Measurements from ENCODE around the gene SMIM26. TPM values are rescaled to one million over a fixed set of nuclear protein-coding genes. Genes with fewer than 3 reads are reported as not detected.
A peak's percentile ranks its signal among the peaks of the same experiment; 100 is the strongest.

Gene SMIM26
- total and polyA plus RNA-seq, 9 of the 15 experiments (the other 6 are each of a cell fraction or from before 2014, with no cell fraction given) = 46.9 to 186 (median 86.5) TPM

GRCh38 chr20:18548465-18548864, 18.8 kb upstream of the SMIM26 start:
- in situ Hi-C loops (cut with MboI) (no loop called here), intact Hi-C loops (cut with micrococcal nuclease) (no loop called here)
- Histone ChIP-seq H3K79me2 (ENCODE audit: control insufficient read depth, insufficient read depth, low read length) (no peaks in the 10 kb centered on the region), H3K36me3 (ENCODE audit: control insufficient read depth, insufficient read depth, low read length) (peaks cover 67% of the 10 kb centered on the region; the same call in 2 of the 3 replicates), H4K20me1 (replicated peaks; ENCODE audit: control insufficient read depth, insufficient read depth, low read length) (no peaks in the 10 kb centered on the region), H2AFZ (ENCODE audit: low read depth, low read length) (no peak overlapping the region), H3K27ac (ENCODE audit: extremely low read depth, low read depth, low read length) (no peak overlapping the region), H3K9me1 (ENCODE audit: control insufficient read depth, insufficient read depth, low read length) (no peaks in the 10 kb centered on the region), H3K9ac (ENCODE audit: insufficient read depth in 1 of 2, low read depth in 2 of 2, low read length in 2 of 2) (no peak overlapping the region), H3K4me2 (ENCODE audit: insufficient read depth, low read length) (no peak overlapping the region), H3K9me3 (replicated peaks; ENCODE audit: control insufficient read depth, insufficient read depth, low read depth, low read length) (no peaks in the 10 kb centered on the region), H3K4me1 (replicated peaks in 1 of 2; ENCODE audit: control insufficient read depth in 2 of 2, insufficient read depth in 2 of 2, low read length in 2 of 2) (no peaks in the 10 kb centered on the region), H3K27me3 (ENCODE audit: control insufficient read depth in 2 of 2, insufficient read depth in 2 of 2, low read length in 2 of 2) (no peaks in the 10 kb centered on the region), H3K4me3 (no peak overlapping the region)
- WGBS (ENCODE audit: insufficient coverage, low coverage, missing lambda C conversion rate) = 97% methylated on average over 2 of the region's 3 CpGs
- no peak for DNase-seq (ENCODE audit: extremely low read depth in 1 of 4, low spot score in 3 of 4)
- TF ChIP-seq ZNF316 (IDR thresholded peaks at IDR 0.05) (peak; percentile 21; the same call in 1 of the 2 replicates), C11orf30 (IDR thresholded peaks at IDR 0.05; ENCODE audit: low read depth) (peak; percentile 14; the same call in 1 of the 2 replicates), NR2F6 (CRISPR knock-in tag; IDR thresholded peaks at IDR 0.05) (no peak), STAT5B (CRISPR knock-in tag; IDR thresholded peaks at IDR 0.05) (no peak)
- TF ChIP-seq, protein P1, sequence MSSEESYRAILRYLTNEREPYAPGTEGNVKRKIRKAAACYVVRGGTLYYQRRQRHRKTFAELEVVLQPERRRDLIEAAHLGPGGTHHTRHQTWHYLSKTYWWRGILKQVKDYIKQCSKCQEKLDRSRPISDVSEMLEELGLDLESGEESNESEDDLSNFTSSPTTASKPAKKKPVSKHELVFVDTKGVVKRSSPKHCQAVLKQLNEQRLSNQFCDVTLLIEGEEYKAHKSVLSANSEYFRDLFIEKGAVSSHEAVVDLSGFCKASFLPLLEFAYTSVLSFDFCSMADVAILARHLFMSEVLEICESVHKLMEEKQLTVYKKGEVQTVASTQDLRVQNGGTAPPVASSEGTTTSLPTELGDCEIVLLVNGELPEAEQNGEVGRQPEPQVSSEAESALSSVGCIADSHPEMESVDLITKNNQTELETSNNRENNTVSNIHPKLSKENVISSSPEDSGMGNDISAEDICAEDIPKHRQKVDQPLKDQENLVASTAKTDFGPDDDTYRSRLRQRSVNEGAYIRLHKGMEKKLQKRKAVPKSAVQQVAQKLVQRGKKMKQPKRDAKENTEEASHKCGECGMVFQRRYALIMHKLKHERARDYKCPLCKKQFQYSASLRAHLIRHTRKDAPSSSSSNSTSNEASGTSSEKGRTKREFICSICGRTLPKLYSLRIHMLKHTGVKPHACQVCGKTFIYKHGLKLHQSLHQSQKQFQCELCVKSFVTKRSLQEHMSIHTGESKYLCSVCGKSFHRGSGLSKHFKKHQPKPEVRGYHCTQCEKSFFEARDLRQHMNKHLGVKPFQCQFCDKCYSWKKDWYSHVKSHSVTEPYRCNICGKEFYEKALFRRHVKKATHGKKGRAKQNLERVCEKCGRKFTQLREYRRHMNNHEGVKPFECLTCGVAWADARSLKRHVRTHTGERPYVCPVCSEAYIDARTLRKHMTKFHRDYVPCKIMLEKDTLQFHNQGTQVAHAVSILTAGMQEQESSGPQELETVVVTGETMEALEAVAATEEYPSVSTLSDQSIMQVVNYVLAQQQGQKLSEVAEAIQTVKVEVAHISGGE (CRISPR knock-in tag; IDR thresholded peaks at IDR 0.05) = no peak
- BruUV-seq (replicated peaks) = no TSS peak
- FAIRE-seq = no peak
- ATAC-seq = no peak
- CTCF ChIA-PET (ENCODE audit: low intra/inter-chr PET ratio) = no interaction called here
- POLR2A ChIA-PET = interaction anchor here (0.6 kb wide), 2 partner anchors 14 to 52 kb away, joined by 3 read pairs; partner anchors contain the start of gene RBBP9
